HepG2 (cell line): ENCODE measurements around the gene CTTNBP2NL. TPM values are rescaled to one million over a fixed set of nuclear protein-coding genes. Genes with fewer than 3 reads are reported as not detected.

Experiments used
- ATAC-seq: fragments of 200-7000 bp; cut with Tn5 transposase; 3 replicates; pipeline ENCODE4 v1.9.1; 2020; ENCODE audit warnings: mild to moderate bottlenecking, moderate library complexity
- BruUV-seq: library from RNA; stranded (reverse); fragments of 400-500 nt; replicated peaks from 2 replicates; lab custom pipeline; 2021; lab: Mats Ljungman, UMichigan
- CTCF ChIA-PET: fragments of 300-600 bp; formaldehyde crosslinking; extraction: SDS; loops from one replicate; lab custom pipeline; 2021; ENCODE audit warnings: low total read pairs, inconsistent platforms, low intra/inter-chr PET ratio; lab: Yijun Ruan, JAX
- POLR2A ChIA-PET: fragments of 350-600 bp; sonication (Branson Sonifier 250); formaldehyde crosslinking; loops from one replicate; lab custom pipeline; 2020; ENCODE audit warnings: antibody characterized with exemption, inconsistent platforms; lab: Yijun Ruan, JAX
- DNase-seq: peaks from one replicate; pipeline ENCODE4 v3.0.0-alpha.2; 2015; ENCODE audit warnings: low spot score
- FAIRE-seq: peaks from 3 replicates; lab custom pipeline; 2011; peaks lifted over from hg19 to GRCh38; lab: Jason Lieb, UNC
- H2AFZ ChIP-seq: one replicate; pipeline ENCODE4 v1.6.1; 2011; ENCODE audit warnings: low read length, inconsistent platforms
- H3K27ac ChIP-seq: fragments of 300-600 bp; 3 replicates; pipeline ENCODE4 v1.8.0; 2011; ENCODE audit warnings: mixed run types, mild to moderate bottlenecking, mixed read lengths, low read length, inconsistent platforms; ENCODE audit not compliant: insufficient read depth; ENCODE audit errors: extremely low read length
- H3K27me3 ChIP-seq, 2 experiments: fragments of 200-600 bp in 1 of 2; 2 replicates in 1 of 2; 3 replicates in 1 of 2; pipeline versions ENCODE4 v1.6.0 to v1.8.0; 2011; ENCODE audit warnings: low read length in 2 of 2, mild to moderate bottlenecking in 2 of 2, moderate library complexity in 2 of 2, inconsistent platforms in 1 of 2; ENCODE audit not compliant: insufficient read depth in 2 of 2, control insufficient read depth in 1 of 2
- H3K36me3 ChIP-seq, 2 experiments: fragments of 200-600 bp in 1 of 2; replicated peaks in 1 of 2; 2 replicates in 1 of 2; 3 replicates in 1 of 2; pipeline versions ENCODE4 v1.5.1 to v1.8.0; 2011; ENCODE audit warnings: low read length in 2 of 2, inconsistent platforms in 1 of 2; ENCODE audit not compliant: insufficient read depth in 2 of 2, control insufficient read depth in 1 of 2
- H3K4me1 ChIP-seq: 2 replicates; pipeline ENCODE4 v1.5.1; 2012; ENCODE audit warnings: low read length, inconsistent platforms; ENCODE audit not compliant: insufficient read depth
- H3K4me2 ChIP-seq: 2 replicates; pipeline ENCODE4 v1.6.0; 2011; ENCODE audit warnings: low read depth, low read length, inconsistent platforms
- H3K4me3 ChIP-seq, 3 experiments: fragments of 200-600 bp in 1 of 3; sonication (generic), shearing (Covaris generic) in 1 of 3; replicated peaks in 1 of 3; 2 replicates each; pipeline ENCODE4 v1.5.1; 2011 to 2016; ENCODE audit warnings: low read length in 3 of 3, inconsistent platforms in 2 of 3, low read depth in 2 of 3, mild to moderate bottlenecking in 2 of 3, control low read depth in 1 of 3, mixed read lengths in 1 of 3; ENCODE audit not compliant: insufficient read depth in 1 of 3
- H3K79me2 ChIP-seq: one replicate; pipeline ENCODE4 v1.6.1; 2011; ENCODE audit warnings: low read length, inconsistent platforms; ENCODE audit not compliant: insufficient read depth
- H3K9ac ChIP-seq: 2 replicates; pipeline ENCODE4 v1.6.0; 2011; ENCODE audit warnings: mild to moderate bottlenecking, low read depth, low read length, inconsistent platforms; ENCODE audit not compliant: insufficient read depth
- H3K9me3 ChIP-seq: 2 replicates; pipeline ENCODE4 v1.5.1; 2012; ENCODE audit warnings: mild to moderate bottlenecking, low read length
- H4K20me1 ChIP-seq: 2 replicates; pipeline ENCODE4 v1.6.0; 2011; ENCODE audit warnings: inconsistent platforms, mild to moderate bottlenecking, low read length, moderate library complexity; ENCODE audit not compliant: insufficient read depth
- GATAD2A ChIP-seq: IDR thresholded peaks from 2 replicates; pipeline ENCODE4 v1.6.1; 2016
- HDAC2 ChIP-seq: sonication (generic); formaldehyde crosslinking; IDR thresholded peaks from 2 replicates; pipeline ENCODE4 v1.4.0; 2020; ENCODE audit warnings: missing genetic modification reagents
- IRX3 ChIP-seq: sonication (generic); formaldehyde crosslinking; IDR thresholded peaks from 2 replicates; pipeline ENCODE4 v1.8.1; 2023; ENCODE audit warnings: mild to moderate bottlenecking, low read depth, missing genetic modification reagents, borderline replicate concordance
- ZNF280D ChIP-seq: sonication (generic); formaldehyde crosslinking; IDR thresholded peaks from 2 replicates; pipeline ENCODE4 v1.5.1; 2020; ENCODE audit warnings: mild to moderate bottlenecking, missing genetic modification reagents
- ZNF788 ChIP-seq: sonication (generic); formaldehyde crosslinking; IDR thresholded peaks from 2 replicates; pipeline ENCODE4 v1.5.0; 2020; ENCODE audit warnings: mild to moderate bottlenecking, missing genetic modification reagents, borderline replicate concordance
- WGBS: methylation state at CpG from one replicate; pipeline ENCODE4 v1.1.6; 2017; ENCODE audit warnings: low lambda C conversion rate; 5-methylcytosine and 5-hydroxymethylcytosine counted together
- in situ Hi-C: cut with HindIII; loops from 2 replicates; pipeline ENCODE4 v1.10.0; 2017; ENCODE audit warnings: low pct_unique_long_range_greater_than_20kb; ENCODE audit not compliant: extremely low pct_ligation_motif_present
- intact Hi-C: fragments of 100-400 bp; cut with micrococcal nuclease; formaldehyde crosslinking; loops from one replicate; pipeline ENCODE4 v1.10.0; 2022; ENCODE audit not compliant: unreplicated experiment
- microRNA-seq: library from miRNA; unstranded; fragments of <30 nt; microRNA quantifications from one replicate; pipeline ENCODE4, GENCODE V29; 2020
- polyA plus RNA-seq, 8 experiments: library from polyadenylated mRNA; depleted of rRNA in 3 of 8; stranded (reverse) in 7 of 8; unstranded in 1 of 8; fragments of >200 nt; fragmentation: Illumina TruSeq in 4 of 8; extraction: Trizol in 4 of 8; gene quantifications; 2 replicates each; pipeline versions ENCODE4 v1.2.1 to v1.2.3, GENCODE V29; 2011 to 2016; ENCODE audit warnings: low read depth in 4 of 8, missing spikeins in 1 of 8, mixed read lengths in 1 of 8; ENCODE audit not compliant: insufficient read depth in 1 of 8
- small RNA-seq, 3 experiments: library from RNA; depleted of rRNA; stranded (forward); fragments of <200 nt; gene quantifications; one replicate each; pipeline ENCODE3, GENCODE V24; 2012; ENCODE audit warnings: low read depth in 2 of 3, low replicate concordance in 1 of 3; ENCODE audit not compliant: insufficient read length in 3 of 3, insufficient read depth in 2 of 3
- total RNA-seq, 5 experiments: library from RNA; depleted of rRNA; stranded (reverse); fragments of >200 nt; fragmentation: Illumina TruSeq; extraction: Trizol; gene quantifications; 2 replicates each; pipeline ENCODE4 v1.2.3, GENCODE V29; 2016; ENCODE audit warnings: low read depth in 1 of 5

CTTNBP2NL gene
- total and polyA plus RNA-seq, 2 of the 13 experiments (the other 11 are each of a cell fraction or from before 2014, with no cell fraction given), result 2.1 to 4.1 TPM

DNA sequence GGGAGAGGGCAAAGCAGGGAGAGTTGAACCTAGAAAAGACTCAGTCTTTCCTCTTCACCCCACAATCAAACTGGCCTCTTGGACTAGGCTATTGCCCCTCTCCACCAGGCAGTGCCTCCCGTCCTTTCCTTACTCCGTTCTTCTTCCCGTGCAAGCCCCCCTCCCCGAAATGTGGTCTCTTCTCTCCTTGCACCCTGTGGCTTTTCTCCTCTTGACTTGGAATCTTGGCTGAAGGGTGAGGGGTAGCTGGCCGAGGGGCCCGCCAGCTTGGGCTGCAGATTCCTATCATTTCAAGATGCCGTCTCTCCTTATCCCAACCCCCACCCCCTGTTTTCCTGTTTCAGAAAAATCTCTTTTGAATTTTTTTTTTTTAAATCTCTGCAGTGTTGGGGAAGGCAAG is 114.3 kb downstream of the CTTNBP2NL start:
- H3K27me3 ChIP-seq, result peaks cover 7 to 75% of the 10 kb centered on the region in 2 experiments; a peak in 4 of 5 replicates

More for the DNA sequence above, 114.3 kb downstream of the CTTNBP2NL start:
- POLR2A ChIA-PET, result no interaction called here
- no TSS peak for BruUV-seq
- Histone ChIP-seq H3K9me3 (no peaks in the 10 kb centered on the region), H3K4me1 (peaks cover 16% of the 10 kb centered on the region), H4K20me1 (peaks cover 2% of the 10 kb centered on the region; the same call in 1 of the 2 replicates), H3K4me3 (no peak overlapping the region), H3K36me3 (no peaks in the 10 kb centered on the region), H3K4me2 (no peak overlapping the region), H3K9ac (no peak overlapping the region), H2AFZ (no peak overlapping the region), H3K27ac (no peak overlapping the region), H3K79me2 (no peaks in the 10 kb centered on the region)
- no peak for TF ChIP-seq ZNF788
- no peak for TF ChIP-seq HDAC2 (CRISPR knock-in tag)
- no peak for TF ChIP-seq ZNF280D (CRISPR knock-in tag)
- TF ChIP-seq GATAD2A (CRISPR knock-in tag), result no peak
- TF ChIP-seq IRX3 (CRISPR knock-in tag), result no peak
- ATAC-seq (no peak), FAIRE-seq (no peak), DNase-seq (no peak)
- intact Hi-C loops (no loop called here), in situ Hi-C loops (no loop called here)
- CTCF ChIA-PET, result no interaction called here
- WGBS, result 23% methylated on average over 7 of the region's 7 CpGs

Small RNA genes lying within 50 kb of the gene (microRNA-seq; reads per million reads assigned to microRNA genes)
- not detected for gene MIR4256

Small RNA genes lying within 50 kb of the gene (small RNA-seq; reads per million reads assigned to genes)
- 0 reads per million in 3 experiments for gene RF01210

Other genes starting within 250 kb of the CTTNBP2NL start
- gene WNT2B, start 112.8 kb downstream of the CTTNBP2NL start, total RNA-seq (2016; rRNA removed; fragmentation: Illumina TruSeq; extraction: Trizol), result 0.04 and 0.11 TPM in 2 replicates
- 0.32 and 0.69 TPM in 2 replicates for gene WNT2B, start 112.8 kb downstream of the CTTNBP2NL start, polyA plus RNA-seq (2011; rRNA removed)
- gene ST7L, start 222.9 kb downstream of the CTTNBP2NL start, total RNA-seq (2016; rRNA removed; fragmentation: Illumina TruSeq; extraction: Trizol), result 8.7 and 19.9 TPM in 2 replicates
- 8.0 and 8.6 TPM in 2 replicates for gene ST7L, start 222.9 kb downstream of the CTTNBP2NL start, polyA plus RNA-seq (2011; rRNA removed)
- 117 and 210 TPM in 2 replicates for gene CAPZA1, start 223.6 kb downstream of the CTTNBP2NL start, total RNA-seq (2016; rRNA removed; fragmentation: Illumina TruSeq; extraction: Trizol)
- gene CAPZA1, start 223.6 kb downstream of the CTTNBP2NL start, polyA plus RNA-seq (2011; rRNA removed), result 47.9 and 67.0 TPM in 2 replicates